MCF 10A (cell line): ENCODE results near the gene GTF2A1L. TPM values are rescaled to one million over a fixed set of nuclear protein-coding genes. Genes with fewer than 3 reads are reported as not detected.

ENCODE experiments used
- BruUV-seq: library from RNA; stranded (reverse); fragments of 400-500 nt; replicated peaks from 2 replicates; lab custom pipeline; 2021; lab: Mats Ljungman, UMichigan
- CTCF ChIA-PET: fragments of 300-600 bp; sonication (Branson Sonifier 250); formaldehyde crosslinking; extraction: SDS; loops from one replicate; lab custom pipeline; 2021; ENCODE audit warnings: antibody characterized with exemption, inconsistent platforms; lab: Yijun Ruan, JAX
- POLR2A ChIA-PET: fragments of 300-600, 350-650 bp; sonication (Branson Sonifier 250); formaldehyde crosslinking; extraction: SDS; loops from one replicate; lab custom pipeline; 2020; ENCODE audit warnings: antibody characterized with exemption, inconsistent platforms; lab: Yijun Ruan, JAX
- DNase-seq: peaks from one replicate; pipeline ENCODE4 v3.0.0-alpha.2; 2018; ENCODE audit not compliant: unreplicated experiment
- H3K27ac Mint-ChIP-seq: one replicate; pipeline ENCODE4 v1.8.0; 2022; ENCODE audit warnings: mild to moderate bottlenecking, low read depth, mixed read lengths; ENCODE audit not compliant: unreplicated experiment
- H3K27me3 Mint-ChIP-seq: one replicate; pipeline ENCODE4 v1.8.0; 2022; ENCODE audit warnings: mixed read lengths; ENCODE audit not compliant: insufficient read depth, unreplicated experiment
- H3K36me3 Mint-ChIP-seq: one replicate; pipeline ENCODE4 v1.8.0; 2022; ENCODE audit warnings: mild to moderate bottlenecking, moderate library complexity, mixed read lengths; ENCODE audit not compliant: insufficient read depth, unreplicated experiment
- H3K4me1 Mint-ChIP-seq: one replicate; pipeline ENCODE4 v1.8.0; 2022; ENCODE audit warnings: mixed read lengths; ENCODE audit not compliant: insufficient read depth, unreplicated experiment
- H3K4me3 Mint-ChIP-seq: one replicate; pipeline ENCODE4 v1.8.0; 2022; ENCODE audit warnings: mild to moderate bottlenecking, moderate library complexity, mixed read lengths; ENCODE audit not compliant: unreplicated experiment
- H3K9me3 Mint-ChIP-seq: one replicate; pipeline ENCODE4 v1.8.0; 2022; ENCODE audit warnings: mixed read lengths; ENCODE audit not compliant: unreplicated experiment
- intact Hi-C: fragments of 100-400 bp; cut with micrococcal nuclease; formaldehyde crosslinking; loops from 2 replicates; pipeline ENCODE4 v1.14.1; 2022
- total RNA-seq: library from RNA; stranded (reverse); gene quantifications from 2 replicates; pipeline ENCODE4 v1.2.3, GENCODE V29; 2022
- TF ChIP-seq, protein P1 (sequence below): fragments of 200-600 bp; IDR thresholded peaks from one replicate; pipeline ENCODE4 v1.8.0; 2022; ENCODE audit warnings: antibody characterized with exemption, mild to moderate bottlenecking; ENCODE audit not compliant: unreplicated experiment

GTF2A1L gene
- total RNA-seq, 1 experiment from 2014 or later, result not detected

DNA sequence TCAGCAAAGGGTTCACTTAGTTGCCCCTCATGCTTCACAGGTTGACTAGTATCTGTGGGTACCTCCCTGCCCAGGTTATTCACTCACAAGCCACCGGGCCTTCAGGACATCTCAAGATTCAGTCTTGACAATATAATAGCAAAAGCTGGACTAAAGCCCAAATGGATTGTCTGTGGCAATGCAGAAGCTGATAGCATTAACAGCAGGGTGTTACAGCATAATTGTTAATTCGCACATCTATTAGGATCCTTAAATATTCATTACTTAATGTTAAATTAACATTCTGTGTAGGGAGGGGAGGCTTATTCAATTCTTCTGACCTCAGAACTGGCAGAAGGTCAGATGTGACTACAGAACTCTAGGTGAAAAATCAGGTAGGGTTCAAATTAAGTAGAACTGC lies 20.2 kb upstream of the GTF2A1L start:
- Mint-ChIP-seq H3K4me3 (no peak overlapping the region), H3K36me3 (no peaks in the 10 kb centered on the region), H3K27ac (no peak overlapping the region), H3K9me3 (no peaks in the 10 kb centered on the region), H3K4me1 (no peaks in the 10 kb centered on the region), H3K27me3 (no peaks in the 10 kb centered on the region)
- ChIA-PET POLR2A (no interaction called here), CTCF (interaction anchor here (1.3 kb wide), 1 partner anchor 348 kb away, joined by 4 read pairs; no protein-coding TSS in a partner anchor)
- no peak for DNase-seq
- no TSS peak for BruUV-seq
- intact Hi-C loops, result no loop called here
- TF ChIP-seq, protein P1, sequence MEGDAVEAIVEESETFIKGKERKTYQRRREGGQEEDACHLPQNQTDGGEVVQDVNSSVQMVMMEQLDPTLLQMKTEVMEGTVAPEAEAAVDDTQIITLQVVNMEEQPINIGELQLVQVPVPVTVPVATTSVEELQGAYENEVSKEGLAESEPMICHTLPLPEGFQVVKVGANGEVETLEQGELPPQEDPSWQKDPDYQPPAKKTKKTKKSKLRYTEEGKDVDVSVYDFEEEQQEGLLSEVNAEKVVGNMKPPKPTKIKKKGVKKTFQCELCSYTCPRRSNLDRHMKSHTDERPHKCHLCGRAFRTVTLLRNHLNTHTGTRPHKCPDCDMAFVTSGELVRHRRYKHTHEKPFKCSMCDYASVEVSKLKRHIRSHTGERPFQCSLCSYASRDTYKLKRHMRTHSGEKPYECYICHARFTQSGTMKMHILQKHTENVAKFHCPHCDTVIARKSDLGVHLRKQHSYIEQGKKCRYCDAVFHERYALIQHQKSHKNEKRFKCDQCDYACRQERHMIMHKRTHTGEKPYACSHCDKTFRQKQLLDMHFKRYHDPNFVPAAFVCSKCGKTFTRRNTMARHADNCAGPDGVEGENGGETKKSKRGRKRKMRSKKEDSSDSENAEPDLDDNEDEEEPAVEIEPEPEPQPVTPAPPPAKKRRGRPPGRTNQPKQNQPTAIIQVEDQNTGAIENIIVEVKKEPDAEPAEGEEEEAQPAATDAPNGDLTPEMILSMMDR, result no peak

DNA sequence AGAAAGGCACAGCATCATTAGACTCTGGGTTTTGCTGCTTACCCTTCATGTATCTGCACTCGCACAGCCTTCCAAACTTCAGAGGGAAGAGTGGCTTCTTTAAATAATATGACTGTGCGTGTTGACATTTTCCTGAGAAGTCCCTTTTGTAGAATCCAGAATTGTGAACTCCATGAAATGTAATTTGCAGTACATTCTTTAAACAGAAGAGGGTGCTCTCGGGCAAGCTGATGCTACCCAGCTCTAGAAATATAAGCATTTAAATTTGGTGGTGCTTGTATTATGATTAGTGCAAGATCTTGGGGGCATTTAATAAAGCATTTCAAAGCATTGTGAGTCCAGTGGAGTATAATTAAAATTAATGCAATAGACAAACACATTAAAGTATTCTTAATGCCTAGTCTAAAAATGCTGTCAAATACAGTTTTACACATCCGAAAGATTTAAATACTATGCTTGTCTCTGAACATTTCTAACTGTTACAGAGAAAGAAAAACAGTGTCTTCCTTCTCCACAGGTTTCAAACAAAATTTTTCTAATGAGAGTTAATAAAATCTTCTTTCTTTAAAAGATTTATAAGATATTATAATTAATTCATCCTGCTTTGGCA lies 17.3 kb upstream of the GTF2A1L start:
- BruUV-seq, result no TSS peak
- POLR2A ChIA-PET, result no interaction called here
- H3K9me3 Mint-ChIP-seq, result no peaks in the 10 kb centered on the region
- H3K4me3 Mint-ChIP-seq, result no peak overlapping the region
- TF ChIP-seq, protein P1, result peak; percentile 79
- H3K27me3 Mint-ChIP-seq, result no peaks in the 10 kb centered on the region
- no peaks in the 10 kb centered on the region for H3K36me3 Mint-ChIP-seq
- H3K27ac Mint-ChIP-seq, result no peak overlapping the region
- intact Hi-C loops, result loop anchor here (1.0 to 10.0 kb wide), 6 partner anchors 346 to 1890 kb away; no protein-coding TSS in a partner anchor
- H3K4me1 Mint-ChIP-seq, result no peaks in the 10 kb centered on the region
- peak; percentile 57 for DNase-seq
- CTCF ChIA-PET, result interaction anchor here (0.6 to 2.2 kb wide), 14 partner anchors 9 to 1892 kb away, joined by 3 to 10 read pairs (median 4); partner anchors contain the start of gene GTF2A1L

DNA sequence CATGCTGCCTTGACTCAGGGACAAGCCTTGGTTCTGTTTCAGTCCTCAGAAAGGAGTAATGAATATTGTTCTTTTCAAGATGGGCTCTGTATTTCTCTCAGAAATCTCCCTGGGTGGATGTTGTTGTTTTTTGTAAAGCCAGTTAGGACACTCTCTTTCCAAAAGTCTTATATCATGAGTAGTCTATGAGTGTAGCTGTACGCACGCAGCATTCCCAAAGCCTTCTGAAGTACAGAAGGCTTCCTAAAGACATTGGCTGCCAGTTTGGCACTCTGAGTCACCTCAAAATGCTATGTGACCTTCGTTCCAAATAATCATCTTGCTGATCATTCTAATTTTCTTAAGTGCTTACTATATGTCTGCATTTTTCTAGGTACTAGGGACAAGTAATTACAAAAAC lies 16.7 kb upstream of the GTF2A1L start:
- intact Hi-C loops, result loop anchor here (1.0 to 10.0 kb wide), 6 partner anchors 345 to 1890 kb away; no protein-coding TSS in a partner anchor
- Mint-ChIP-seq H3K27ac (no peak overlapping the region), H3K27me3 (no peaks in the 10 kb centered on the region), H3K4me1 (no peaks in the 10 kb centered on the region), H3K36me3 (no peaks in the 10 kb centered on the region), H3K4me3 (no peak overlapping the region), H3K9me3 (no peaks in the 10 kb centered on the region)
- ChIA-PET POLR2A (no interaction called here), CTCF (interaction anchor here (1.3 to 2.2 kb wide), 8 partner anchors 10 to 1891 kb away, joined by 3 to 10 read pairs (median 6); partner anchors contain the start of gene GTF2A1L)
- TF ChIP-seq, protein P1, result no peak
- no peak for DNase-seq
- BruUV-seq, result no TSS peak

DNA sequence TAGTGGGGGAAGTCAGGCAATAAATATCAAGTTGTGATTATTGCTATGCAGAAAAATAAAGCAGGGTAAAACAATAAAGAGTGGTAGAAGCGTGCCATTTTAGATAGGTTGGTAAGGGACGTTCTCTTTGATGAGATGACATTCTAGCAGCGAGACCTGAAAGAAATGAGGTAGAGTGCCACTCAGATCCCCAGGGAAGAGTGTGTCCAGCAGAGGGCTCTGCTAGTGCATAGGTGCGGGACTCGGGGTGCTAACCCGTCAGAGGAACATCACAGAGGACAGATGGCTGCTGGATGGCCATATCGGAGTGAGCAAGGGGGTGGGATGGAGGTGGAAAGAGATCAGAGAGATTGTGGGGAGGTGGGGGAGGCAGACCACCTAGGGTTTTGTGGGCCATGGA lies 16.3 kb upstream of the GTF2A1L start:
- TF ChIP-seq, protein P1, result peak; percentile 46
- peak; percentile 62 for DNase-seq
- no peaks in the 10 kb centered on the region for H3K36me3 Mint-ChIP-seq
- ChIA-PET CTCF (interaction anchor here (1.3 to 2.0 kb wide), 5 partner anchors 10 to 1891 kb away, joined by 3 to 10 read pairs (median 5); no protein-coding TSS in a partner anchor), POLR2A (no interaction called here)
- no peak overlapping the region for H3K27ac Mint-ChIP-seq
- no peaks in the 10 kb centered on the region for H3K9me3 Mint-ChIP-seq
- H3K27me3 Mint-ChIP-seq, result no peaks in the 10 kb centered on the region
- no TSS peak for BruUV-seq
- intact Hi-C loops, result loop anchor here (2.0 to 10.0 kb wide), 4 partner anchors 653 to 1889 kb away; no protein-coding TSS in a partner anchor
- H3K4me3 Mint-ChIP-seq, result no peak overlapping the region
- H3K4me1 Mint-ChIP-seq, result no peaks in the 10 kb centered on the region
